Measurements from ENCODE around the gene HSD17B12.

GRCh38 chr11:43874738-43875137, 194.2 kb downstream of the HSD17B12 start:
- TF ChIP-seq POLR2A (IDR thresholded peaks at IDR 0.05) = no peak
- no peak for TF ChIP-seq CTCF (IDR thresholded peaks at IDR 0.05)
- TF ChIP-seq POLR2AphosphoS5 (IDR thresholded peaks at IDR 0.05) = no peak
